GM19035 (cell line): Measurements from ENCODE around the gene ZNF557.
A peak's percentile ranks its signal among the peaks of the same experiment; 100 is the strongest.
"Not testable (repeated sequence)": the region's sequence is repeated elsewhere in the genome, so short reads cannot be mapped to it uniquely, and the experiment has no call there.

Experiments used
- ATAC-seq: cut with Tn5 transposase; IDR thresholded peaks from one replicate; pipeline ENCODE4 v1.9.1; 2021; ENCODE audit not compliant: unreplicated experiment

The ZNF557 gene

DNA sequence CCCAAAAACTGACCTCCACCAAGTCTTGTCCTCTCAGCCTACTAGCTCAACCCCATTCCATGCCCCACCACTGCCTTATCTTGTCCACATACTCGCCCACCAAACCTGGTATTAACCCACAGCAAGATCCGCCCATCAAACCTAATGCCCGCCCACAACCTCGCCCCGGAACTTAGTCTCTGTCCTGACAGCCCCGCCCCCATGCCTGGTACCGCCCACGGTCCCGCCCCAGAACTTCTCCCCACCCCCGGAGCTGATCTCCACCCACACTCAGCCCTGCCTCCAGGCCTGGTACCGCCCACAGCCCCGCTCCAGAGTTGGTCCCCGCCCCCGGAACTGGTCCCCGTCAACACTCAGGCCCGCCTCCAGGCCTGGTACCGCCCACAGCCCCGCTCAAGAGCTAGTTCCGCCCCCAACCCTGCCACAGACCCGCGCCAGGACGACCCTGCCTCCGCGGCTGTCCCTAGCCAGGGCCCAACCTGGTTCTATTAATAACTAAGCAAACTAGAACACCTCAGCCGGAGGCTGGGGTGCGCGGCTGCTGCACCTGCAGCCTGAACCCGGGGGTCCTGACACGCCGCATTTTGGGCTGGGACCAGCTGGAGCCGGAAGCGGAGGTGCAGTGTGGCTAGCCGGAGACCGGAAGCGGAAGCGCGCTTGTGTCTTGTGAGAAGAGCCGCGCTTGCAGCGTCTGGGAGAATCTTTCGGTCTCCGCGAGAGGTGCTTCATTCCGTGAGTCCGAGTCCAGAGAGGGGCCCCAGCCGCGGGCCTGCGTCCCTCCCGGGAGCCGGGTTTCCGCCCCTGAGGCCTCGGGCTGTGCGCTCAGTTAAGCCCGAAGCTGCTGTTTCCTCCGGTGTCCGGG lies at the start of gene ZNF557:
ZNF557 (plus strand) TSS at position 662 of the 862 bp plus-strand sequence. CDS start 5,372 bp downstream, outside the sequence.
- ATAC-seq, result peak; percentile 92

DNA sequence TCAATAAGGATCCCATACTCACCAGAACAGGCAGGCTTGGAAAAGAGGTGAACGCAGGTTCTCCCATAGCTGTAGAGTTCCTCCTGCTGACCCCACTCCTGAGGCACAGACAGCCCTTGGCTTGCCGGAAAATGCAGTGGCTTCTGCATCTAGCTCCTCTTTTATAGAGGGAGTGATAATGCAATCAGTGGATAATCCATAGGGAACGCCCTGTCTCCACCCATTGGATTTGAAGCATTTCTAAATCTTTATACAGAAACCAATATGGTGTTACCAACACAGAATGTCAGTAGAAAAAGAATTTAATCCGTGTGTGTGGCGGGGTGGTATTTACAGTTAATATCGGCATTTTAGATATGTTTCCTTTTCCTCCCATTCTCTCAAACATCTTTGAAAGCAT lies 48.2 kb upstream of the ZNF557 start, which contains the start of gene MBD3L2B:
MBD3L2B (minus strand) TSS at position 101 of the 400 bp plus-strand sequence; CDS start at position 67, 34 bp downstream.
- ATAC-seq, result not testable (repeated sequence)

DNA sequence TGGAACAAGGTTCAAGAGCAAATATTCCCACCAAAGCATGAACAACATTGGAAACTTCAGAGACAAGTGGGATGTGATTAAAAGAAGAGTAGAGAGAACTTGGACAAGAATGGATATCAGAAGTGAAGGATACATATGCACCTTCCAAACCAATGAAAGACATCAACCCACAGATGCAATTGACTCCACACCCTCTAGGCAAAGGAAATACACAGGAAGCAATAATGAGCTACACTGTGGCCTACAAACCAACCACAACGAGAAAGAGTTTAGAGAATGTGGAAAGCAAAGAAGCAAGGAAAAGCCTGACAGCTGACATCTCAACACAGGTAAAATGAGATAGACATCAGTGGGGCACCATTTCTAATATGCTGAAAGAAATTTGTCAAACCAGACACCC lies 40.7 kb upstream of the ZNF557 start:
- not testable (repeated sequence) for ATAC-seq

DNA sequence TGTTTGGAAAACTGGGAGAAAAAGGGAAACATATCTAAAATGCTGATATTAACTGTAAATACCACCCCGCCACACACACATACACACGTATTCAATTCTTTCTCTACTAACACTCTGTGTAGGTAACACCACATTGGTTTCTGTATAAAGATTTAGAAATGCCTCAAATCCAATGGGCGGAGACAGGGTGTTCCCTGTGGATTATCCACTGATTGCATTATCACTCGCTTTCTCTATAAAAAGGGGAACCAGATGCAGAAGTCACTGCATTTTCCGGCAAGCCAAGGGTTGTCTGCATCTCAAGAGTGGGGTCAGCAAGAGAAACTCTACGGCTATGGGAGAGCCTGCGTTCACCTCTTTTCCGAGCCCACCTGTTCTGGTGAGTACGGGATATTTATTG lies 39.2 kb upstream of the ZNF557 start, which contains the start of gene MBD3L5:
MBD3L5 (plus strand) TSS at position 301 of the 400 bp plus-strand sequence; CDS start at position 335, 34 bp downstream.
- ATAC-seq, result not testable (repeated sequence)

DNA sequence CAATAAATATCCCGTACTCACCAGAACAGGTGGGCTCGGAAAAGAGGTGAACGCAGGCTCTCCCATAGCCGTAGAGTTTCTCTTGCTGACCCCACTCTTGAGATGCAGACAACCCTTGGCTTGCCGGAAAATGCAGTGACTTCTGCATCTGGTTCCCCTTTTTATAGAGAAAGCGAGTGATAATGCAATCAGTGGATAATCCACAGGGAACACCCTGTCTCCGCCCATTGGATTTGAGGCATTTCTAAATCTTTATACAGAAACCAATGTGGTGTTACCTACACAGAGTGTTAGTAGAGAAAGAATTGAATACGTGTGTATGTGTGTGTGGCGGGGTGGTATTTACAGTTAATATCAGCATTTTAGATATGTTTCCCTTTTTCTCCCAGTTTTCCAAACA lies 29.4 kb upstream of the ZNF557 start, which contains the start of gene MBD3L4:
MBD3L4 (minus strand) TSS at position 101 of the 400 bp plus-strand sequence; CDS start at position 66, 35 bp downstream.
- not testable (repeated sequence) for ATAC-seq

DNA sequence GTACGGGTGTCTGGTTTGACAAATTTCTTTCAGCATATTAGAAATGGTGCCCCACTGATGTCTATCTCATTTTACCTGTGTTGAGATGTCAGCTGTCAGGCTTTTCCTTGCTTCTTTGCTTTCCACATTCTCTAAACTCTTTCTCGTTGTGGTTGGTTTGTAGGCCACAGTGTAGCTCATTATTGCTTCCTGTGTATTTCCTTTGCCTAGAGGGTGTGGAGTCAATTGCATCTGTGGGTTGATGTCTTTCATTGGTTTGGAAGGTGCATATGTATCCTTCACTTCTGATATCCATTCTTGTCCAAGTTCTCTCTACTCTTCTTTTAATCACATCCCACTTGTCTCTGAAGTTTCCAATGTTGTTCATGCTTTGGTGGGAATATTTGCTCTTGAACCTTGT lies 27.9 kb upstream of the ZNF557 start:
- ATAC-seq, result not testable (repeated sequence)

DNA sequence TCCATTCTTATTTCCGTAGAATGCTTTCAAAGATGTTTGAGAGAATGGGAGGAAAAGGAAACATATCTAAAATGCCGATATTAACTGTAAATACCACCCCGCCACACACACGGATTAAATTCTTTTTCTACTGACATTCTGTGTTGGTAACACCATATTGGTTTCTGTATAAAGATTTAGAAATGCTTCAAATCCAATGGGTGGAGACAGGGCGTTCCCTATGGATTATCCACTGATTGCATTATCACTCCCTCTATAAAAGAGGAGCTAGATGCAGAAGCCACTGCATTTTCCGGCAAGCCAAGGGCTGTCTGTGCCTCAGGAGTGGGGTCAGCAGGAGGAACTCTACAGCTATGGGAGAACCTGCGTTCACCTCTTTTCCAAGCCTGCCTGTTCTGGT lies 20.5 kb upstream of the ZNF557 start, which contains the start of gene MBD3L2:
MBD3L2 (plus strand) TSS at position 301 of the 400 bp plus-strand sequence; CDS start at position 354, 53 bp downstream.
- ATAC-seq, result not testable (repeated sequence)

DNA sequence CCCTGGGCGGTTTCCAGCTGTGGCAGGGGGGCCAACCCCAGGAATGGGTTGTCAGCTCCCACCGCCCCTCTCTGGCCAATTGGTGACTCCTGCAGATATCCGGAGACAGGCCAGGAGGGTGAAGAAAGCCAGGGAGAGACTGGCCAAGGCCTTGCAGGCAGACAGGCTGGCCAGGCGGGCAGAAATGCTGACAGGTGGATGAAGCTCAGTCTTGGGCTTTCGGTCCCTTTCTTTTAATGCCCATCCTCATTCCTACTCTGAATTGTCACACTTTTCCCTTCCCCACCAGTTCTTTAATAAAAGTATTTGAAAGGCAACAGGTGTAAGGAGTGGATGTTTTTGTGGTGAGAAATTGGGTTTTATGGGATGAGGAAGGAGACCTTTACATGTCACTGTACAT lies 18.1 kb upstream of the ZNF557 start:
- not testable (repeated sequence) for ATAC-seq

DNA sequence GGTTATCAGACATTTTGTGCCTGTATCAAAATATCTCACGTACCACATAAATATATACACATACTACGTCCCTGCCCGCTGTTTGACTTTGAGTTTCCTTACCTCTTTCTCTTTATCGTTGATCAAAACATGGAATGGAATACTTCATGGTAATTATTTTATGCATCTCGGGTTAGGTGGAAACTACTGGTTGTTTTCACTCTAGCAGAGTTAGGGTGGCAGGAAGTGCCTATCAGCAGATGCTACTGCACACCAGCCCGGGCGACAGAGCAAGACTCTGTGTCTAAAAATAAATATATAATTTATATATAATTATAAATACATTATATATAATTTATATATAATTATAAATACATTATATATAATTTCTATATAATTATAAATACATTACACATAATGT lies 16.6 kb upstream of the ZNF557 start:
- ATAC-seq, result not testable (repeated sequence)

DNA sequence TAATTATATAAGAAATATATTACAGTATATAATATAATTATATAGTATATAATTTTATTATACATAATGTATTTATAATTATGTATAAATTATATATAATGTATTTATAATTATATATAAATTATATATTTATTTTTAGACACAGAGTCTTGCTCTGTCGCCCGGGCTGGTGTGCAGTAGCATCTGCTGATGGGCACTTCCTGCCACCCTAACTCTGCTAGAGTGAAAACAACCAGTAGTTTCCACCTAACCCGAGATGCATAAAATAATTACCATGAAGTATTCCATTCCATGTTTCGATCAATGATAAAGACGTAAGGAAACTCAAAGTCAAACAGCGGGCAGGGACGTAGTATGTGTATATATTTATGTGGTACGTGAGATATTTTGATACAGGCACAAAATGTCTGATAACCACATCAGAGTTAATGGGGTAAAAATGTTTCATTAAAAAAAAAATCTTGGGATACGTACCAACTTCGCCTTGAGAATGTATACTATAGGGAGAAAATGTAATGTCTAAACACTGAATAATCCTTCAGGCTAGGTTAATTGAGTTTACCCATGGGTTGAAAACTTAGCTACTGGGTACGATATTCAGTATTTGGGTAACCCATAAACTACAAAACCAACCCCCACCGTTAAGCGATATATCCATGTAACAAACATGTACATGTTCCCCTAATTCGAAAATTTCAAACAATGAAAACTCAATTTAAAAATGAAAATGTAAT lies 14.7 kb upstream of the ZNF557 start:
- not testable (repeated sequence) for ATAC-seq

DNA sequence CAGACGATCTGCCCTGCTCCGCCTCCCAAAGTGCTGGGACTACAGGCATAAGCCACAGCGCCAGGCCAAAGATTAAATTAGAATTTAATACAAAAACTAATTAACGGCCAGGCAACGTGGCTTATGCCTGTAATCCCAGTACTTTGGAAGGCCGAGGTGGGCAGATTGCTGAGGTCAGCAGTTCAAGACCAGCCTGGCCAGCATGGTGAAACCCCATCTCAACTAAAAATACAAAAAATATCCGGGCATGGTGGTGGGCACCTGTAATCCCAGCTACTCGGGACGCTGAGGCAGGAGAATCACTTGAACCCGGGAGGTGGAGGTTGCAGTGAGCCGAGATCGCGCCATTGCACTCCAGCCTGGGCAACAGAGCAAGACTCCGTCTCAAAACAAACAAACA lies 13.8 kb upstream of the ZNF557 start:
- not testable (repeated sequence) for ATAC-seq

DNA sequence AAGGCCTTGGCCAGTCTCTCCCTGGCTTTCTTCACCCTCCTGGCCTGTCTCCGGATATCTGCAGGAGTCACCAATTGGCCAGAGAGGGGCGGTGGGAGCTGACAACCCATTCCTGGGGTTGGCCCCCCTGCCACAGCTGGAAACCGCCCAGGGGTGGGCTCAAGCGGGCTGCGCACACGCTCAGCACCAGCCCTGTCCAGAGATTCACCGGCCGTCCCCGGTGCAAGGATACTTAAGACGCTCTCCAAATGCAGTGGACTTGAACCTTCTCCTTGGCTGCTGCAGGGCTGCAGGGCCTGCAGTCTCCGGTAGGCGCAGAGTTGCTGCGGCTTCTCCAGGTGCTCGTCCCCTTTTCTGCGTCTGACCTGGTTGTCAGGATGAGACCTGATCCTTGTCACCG lies 13.1 kb upstream of the ZNF557 start:
- ATAC-seq, result not testable (repeated sequence)

DNA sequence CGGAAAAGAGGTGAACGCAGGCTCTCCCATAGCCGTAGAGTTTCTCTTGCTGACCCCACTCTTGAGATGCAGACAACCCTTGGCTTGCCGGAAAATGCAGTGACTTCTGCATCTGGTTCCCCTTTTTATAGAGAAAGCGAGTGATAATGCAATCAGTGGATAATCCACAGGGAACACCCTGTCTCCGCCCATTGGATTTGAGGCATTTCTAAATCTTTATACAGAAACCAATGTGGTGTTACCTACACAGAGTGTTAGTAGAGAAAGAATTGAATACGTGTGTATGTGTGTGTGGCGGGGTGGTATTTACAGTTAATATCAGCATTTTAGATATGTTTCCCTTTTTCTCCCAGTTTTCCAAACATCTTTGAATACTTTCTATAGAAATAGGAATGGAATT lies 10.9 kb upstream of the ZNF557 start, which contains the start of gene MBD3L3:
MBD3L3 (minus strand) TSS at position 101 of the 400 bp plus-strand sequence; CDS start at position 30, 71 bp downstream.
- ATAC-seq, result not testable (repeated sequence)

DNA sequence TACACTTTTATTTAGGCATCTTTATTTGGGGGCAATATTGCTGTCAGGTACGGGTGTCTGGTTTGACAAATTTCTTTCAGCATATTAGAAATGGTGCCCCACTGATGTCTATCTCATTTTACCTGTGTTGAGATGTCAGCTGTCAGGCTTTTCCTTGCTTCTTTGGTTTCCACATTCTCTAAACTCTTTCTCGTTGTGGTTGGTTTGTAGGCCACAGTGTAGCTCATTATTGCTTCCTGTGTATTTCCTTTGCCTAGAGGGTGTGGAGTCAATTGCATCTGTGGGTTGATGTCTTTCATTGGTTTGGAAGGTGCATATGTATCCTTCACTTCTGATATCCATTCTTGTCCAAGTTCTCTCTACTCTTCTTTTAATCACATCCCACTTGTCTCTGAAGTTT lies 9.5 kb upstream of the ZNF557 start:
- ATAC-seq, result not testable (repeated sequence)

DNA sequence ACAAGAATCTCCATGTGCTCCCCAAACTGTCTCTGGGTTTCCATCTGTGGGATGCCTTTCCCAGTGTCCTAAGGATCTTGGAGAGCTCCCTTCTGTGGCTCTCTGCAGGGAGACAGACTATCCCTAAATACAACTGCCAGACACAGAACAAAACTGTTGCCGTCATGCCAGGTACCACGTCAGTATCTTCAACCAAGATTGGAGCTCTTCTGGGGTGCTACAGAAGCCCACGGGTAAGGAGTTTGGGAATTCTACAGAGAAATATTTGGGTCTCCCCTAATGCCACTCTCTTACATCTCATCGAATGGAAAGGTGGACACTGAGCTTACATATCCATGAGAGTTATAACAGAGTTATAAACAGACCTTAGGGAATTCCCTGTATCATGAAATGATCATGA lies 6.2 kb upstream of the ZNF557 start:
- ATAC-seq, result no peak

DNA sequence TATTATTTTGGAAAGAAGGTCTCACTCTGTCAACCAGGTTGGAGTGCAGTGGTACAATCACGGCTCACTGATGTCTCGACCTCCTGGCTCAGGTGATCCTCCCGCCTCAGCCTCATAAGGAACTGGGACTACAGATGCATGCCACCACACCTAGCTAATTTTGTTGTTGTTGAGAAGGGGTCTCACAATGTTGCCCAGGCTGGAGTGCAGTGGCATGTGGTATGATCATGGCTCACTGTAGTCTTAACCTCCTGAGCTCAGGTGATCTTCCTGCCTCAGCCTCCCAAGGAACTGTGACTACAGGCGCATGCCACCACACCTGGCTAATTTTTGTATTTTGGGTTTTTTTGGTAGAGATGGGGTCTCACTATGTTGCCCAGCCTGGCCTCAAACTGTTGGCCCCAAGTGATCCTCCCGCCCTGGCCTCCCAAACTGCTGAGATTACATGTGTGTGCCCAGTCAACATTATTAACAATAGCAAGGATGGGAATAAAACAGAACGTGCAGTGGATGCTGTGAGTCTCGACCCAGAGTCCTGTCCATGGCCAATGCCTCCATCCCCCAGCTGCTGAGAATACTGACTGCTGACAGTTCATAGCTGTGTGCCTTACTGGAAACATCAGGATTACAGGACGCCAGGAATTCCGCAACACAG lies 5.6 kb upstream of the ZNF557 start:
- no peak for ATAC-seq

DNA sequence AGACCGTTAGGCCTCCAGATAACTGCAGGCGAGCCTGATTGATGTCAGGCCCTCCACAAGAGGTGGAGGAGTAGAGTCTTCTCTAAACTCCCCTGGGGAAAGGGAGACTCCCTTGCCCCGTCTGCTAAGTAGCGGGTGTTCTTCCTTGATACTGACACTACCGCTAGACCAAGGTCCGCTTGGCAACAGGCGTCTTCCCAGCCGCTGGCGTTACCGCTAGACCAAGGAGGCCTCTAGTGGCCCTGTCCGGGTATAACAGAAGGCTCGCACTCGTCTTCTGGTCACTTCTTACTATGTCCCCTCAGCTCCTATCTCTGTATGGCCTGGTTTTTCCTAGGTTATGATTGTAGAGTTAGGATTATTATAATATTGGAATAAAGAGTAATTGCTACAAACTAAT lies 2.4 kb upstream of the ZNF557 start:
- ATAC-seq, result not testable (repeated sequence)

DNA sequence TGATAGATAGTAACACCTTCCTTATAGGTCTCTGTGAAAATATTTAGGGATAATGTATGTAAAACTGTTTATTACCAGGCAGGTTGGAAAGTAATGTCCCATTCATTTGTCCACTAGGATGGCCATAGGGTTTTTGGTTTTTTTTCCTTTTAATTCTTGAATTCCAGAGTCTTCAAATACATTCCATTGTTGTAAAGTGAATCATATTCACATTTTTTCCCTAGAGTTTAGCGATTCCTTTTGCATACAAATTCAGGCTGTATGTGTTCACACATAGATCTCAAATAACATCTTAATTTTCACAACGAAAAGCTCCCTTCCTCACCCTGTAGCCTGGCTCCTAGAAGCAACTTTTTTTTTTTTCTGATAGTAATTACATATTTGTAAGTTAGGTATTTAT lies 1.8 kb upstream of the ZNF557 start:
- no peak for ATAC-seq

DNA sequence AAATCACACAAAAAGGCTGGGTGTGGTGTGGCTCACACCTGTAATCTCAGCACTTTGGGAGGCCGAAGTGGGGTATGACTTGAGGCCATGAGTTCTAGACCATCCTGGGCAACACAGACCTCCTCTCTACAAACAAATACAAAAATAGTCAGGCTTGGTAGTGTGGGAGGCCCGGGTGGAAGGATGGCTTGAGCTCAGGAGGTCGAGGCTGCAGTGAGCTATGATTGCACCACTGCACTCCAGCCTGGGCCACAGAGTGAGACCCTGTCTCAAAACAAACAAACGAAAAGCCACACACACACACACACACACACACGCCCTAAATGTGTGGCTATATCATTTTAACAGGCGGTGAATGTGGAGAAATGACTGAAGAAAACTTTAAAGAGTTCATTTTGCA lies 904 bp upstream of the ZNF557 start:
- no peak for ATAC-seq

DNA sequence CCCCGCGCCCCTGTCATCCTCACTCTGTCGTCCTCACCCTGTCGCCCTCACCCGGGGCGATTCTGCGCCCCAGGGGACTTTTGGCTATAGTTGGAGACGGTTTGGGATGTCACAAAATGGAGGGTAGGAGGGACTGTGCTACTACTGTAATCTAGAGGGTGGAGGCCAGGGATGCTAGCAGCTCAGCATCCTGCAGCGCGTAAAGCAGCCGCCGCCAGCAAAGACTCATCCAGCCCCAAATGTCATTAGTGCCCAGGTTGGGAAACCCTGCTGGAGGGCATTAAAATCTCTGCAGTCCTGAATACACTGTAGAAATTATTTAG lies 362 bp downstream of the ZNF557 start:
- no peak for ATAC-seq

DNA sequence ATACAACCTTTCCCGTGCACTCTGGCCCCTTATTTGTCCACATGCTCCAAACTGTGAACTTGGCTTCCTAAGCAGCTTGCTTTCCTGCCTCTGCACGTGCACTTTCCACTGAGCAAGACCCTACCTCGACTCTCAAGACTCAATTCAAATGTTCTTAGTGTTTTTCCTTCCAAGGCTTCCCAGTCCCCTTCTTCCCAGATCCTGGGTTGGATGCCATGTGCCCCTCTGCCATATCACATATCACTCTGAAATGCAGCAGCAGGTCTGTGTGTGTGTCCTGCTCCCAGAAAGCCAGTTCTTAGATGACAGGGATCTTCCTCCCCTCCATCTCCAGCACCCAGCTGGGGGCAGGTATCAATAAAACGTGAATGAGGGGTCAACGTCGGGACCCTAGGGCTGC lies 3.0 kb downstream of the ZNF557 start:
- no peak for ATAC-seq
